NCI-H128 (cell line): Measurements from ENCODE around the gene SOCS3.

Experiments
- DNase-seq: peaks from one replicate; lab custom pipeline; 2025; ENCODE audit not compliant: unreplicated experiment; lab: John Stamatoyannopoulos, UW

SOCS3 gene

DNA sequence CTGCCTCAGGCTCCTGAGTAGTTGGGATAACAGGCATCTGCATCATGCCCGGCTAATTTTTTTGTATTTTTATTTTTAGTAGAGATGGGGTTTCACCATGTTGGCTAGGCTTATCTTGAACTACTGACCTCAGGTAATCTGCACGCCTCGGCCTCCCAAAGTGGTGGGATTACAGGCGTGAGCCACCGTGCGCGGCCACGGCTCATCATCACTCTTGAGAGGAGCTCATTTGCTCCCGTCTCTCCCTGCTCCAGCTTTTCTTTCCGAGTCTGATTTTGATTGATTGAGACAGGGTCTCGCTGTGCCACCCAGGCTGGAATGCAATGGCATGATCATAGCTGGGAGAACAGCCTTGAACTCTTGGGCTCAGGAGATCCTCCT is 31.2 kb upstream of the SOCS3 start:
- no peak for DNase-seq

DNA sequence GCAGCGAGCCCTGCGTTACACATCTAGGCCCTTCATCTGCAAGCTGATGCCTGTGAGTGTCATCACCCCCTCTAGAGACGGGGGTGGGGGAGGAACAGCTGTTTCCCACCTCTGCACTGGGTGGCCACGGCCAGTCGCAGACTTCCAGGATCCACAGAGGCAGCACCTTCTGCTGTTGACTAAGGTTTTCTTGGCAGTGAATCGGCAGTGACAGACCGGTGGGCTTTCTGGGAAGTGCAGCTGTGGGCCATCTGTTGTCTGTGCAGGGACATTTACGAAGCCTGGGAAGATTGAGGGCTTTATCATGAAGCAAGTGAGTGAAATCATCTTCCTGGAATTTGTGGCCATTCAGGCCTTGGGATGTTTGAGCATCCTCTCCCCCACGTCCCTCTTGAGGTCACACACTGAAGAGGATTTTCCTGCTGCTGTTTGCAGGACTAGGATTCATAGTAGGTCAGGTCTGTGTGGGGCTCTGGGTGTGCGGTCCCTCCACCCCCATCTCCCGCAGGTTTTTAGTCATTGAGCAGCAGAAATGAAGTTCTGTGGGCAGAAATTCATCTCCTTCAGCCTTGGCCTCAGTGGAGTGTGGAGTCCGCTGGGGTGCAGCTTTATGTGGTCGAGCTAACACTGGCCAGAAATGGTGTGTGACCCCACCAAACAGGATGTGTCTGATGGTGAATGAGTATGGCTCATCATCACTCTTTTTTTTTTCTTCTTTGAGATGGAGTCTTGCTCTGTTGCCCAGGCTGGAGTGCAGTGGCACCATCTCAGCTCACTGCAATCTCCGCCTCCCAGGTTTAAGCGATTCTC is 30.6 kb upstream of the SOCS3 start:
- no peak for DNase-seq

DNA sequence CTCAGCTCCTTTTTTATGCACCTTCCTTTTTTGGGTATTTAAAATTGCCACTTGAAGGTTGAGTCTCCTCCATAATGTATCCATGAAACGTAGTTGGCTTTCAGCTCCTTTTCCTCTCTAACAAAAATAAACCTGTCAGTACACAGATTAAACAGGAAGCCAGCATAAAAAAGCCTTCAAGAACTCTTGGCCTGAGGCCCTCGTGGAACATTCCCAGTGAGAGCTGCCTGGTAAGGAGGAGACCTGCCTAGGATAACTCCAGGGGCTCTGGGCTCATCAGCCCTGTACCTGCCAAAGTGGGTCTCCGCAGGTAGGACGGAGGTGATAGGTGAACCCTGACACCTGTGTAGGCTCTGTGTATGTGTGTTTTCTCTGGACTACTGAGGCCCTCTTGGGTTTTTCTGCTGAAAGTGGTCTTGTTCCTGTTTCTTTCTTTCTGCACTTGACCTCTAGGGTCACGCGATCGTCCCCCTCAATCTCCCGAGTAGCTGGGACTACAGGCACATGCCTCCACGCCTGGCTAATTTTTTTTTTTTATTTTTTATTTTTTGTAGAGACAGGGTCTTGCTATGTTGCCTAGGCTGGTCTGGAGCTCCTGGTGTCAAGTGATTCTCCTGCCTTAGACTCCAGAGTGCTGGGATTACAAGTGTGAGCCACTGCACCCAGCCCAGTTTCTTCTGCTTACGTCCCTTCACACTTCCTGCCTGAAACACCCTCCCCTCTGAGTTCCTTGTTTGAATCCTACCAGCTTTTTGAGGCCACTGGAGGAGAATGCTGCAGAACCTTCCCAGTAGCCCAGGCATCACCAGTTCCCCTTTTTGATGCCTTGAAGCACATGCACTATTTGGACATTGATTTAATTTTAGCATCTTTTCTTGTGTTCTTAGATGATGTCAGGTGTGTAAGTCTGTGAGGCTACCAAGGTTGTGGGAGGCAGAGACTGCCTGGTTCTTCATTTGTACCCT is 28.4 kb upstream of the SOCS3 start:
- DNase-seq: no peak

DNA sequence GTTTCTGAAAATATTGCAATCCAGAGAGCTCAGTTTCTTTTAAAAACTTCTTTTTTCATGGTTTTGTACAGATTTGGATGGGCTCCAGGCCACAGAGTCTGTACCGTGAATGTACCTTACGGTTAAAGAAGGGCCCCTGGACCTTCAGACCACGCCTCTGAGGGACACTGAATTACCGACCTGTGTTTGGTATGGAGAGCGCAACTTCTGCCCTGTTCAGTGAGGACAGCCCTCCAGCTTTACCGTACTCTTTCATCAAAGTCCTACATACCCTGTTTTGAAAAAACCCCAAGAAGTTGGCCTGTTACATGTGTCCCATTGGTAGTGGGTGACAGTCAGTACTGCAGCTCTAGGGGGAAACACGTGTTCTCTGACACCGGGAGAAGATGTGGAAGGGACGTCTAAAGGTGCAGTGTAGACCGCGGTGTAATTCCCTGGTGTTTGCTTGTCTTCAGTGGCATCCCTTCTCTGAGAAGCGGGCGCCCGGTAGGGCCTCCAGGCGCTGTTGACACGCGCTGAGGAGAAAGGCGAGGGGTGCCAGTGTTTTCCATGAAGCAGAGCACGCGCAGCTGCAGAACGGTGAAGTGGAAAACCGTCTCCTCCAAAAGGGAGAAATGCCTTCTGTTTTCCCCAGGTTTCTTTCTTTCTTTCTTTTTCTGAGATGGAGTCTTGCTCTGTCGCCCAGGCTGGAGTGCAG is 24.8 kb upstream of the SOCS3 start:
- DNase-seq: no peak

DNA sequence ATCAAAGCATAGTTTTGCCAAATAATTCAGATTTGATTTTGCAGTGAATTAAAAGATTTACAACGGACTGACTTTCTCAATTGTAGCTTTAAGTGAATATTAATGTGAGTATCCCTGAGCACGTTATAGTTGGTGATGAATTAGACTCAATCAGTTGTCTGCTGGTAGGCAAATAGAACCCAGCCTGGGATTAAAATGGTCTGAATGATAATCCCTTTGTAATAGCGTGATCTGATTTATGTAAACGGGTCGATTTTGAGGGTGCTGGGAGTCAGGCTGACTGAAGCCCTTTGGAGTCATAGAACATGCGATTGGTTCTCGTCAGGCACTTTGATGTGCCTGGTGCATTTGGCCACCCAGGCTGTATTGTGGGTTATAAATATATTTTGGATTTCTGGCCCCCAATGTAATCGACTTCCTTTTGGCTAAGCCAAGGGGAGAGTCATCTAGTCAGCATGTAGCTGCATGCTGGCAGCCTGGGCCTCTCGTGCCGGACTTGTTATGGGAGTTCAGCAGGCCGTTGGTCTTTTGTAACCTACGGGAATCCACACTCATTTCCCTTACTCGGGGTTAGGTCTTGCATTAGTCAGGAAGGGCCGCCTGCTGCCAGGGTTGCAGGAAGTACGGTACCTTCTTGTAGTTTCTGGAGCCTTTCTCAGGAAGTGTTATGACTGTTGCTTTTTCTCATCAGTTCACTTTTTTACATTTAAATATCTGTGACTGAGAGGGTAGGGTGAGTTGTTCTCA is 24.0 kb upstream of the SOCS3 start:
- no peak for DNase-seq

DNA sequence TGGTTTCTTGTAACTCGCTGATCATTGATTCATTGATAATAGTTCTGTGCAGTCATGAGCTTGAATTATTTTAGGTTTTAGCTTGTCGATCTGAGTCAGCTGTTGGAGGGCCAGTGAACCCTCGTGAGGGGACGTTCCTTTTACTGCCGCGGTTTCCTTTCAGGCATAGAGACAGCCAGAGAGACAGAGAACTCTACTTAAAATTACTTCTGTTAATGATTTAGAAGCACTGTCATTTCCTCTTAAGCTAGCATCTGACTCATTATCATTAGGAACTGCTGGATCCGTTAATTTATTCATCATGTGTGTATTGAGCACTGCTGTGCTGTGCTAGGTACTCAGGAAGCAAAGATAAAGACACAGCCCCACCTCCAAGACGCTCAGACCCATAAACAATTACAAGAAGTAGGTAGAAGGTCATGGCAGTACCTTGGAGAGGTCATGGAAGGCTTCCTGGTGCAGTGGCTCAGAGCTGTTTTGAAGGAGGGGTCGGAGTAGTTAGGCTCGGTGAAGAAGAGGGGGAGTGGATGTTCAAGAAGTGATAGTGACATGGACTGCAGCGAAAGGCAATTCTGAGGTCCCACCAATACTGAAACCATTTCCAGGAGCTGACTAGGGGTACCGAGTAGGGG is 21.8 kb upstream of the SOCS3 start:
- DNase-seq: no peak

DNA sequence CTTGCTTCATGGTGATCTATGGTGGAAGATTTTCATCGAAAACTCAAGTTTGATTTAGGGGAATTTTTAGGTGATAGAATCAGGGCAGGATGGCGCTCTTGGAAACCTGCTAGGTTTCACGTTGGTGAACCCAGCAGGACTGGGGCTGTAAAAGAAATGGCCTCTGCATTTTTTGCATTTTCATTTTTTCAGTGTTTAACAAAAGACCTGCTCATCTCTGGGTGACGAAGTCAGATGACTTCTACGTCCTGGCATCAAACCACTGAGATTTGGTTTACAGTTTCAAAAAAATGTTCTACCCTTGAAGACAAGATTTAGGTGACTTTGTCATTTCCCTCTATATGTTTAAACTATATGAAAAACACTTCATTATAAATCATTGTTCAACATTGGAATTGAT is 20.5 kb upstream of the SOCS3 start:
- no peak for DNase-seq

DNA sequence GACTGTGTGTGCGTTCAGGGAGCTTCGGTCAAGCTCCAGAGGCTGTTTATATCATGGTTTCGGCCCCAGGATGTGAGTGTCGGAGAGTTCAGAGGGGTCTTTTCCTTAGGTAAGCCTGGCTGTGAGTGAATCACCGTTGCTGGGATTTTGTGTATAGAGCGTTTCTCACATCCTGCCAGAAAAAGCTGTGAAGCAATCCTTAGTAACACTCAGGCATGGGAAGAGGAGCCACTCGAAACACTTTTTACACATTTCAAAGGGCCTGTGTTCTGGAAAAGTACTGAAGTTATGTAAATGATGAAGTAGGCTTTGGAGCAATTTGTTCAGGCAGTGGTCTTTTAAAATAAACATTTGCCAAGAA is 19.2 kb upstream of the SOCS3 start:
- DNase-seq: no peak

DNA sequence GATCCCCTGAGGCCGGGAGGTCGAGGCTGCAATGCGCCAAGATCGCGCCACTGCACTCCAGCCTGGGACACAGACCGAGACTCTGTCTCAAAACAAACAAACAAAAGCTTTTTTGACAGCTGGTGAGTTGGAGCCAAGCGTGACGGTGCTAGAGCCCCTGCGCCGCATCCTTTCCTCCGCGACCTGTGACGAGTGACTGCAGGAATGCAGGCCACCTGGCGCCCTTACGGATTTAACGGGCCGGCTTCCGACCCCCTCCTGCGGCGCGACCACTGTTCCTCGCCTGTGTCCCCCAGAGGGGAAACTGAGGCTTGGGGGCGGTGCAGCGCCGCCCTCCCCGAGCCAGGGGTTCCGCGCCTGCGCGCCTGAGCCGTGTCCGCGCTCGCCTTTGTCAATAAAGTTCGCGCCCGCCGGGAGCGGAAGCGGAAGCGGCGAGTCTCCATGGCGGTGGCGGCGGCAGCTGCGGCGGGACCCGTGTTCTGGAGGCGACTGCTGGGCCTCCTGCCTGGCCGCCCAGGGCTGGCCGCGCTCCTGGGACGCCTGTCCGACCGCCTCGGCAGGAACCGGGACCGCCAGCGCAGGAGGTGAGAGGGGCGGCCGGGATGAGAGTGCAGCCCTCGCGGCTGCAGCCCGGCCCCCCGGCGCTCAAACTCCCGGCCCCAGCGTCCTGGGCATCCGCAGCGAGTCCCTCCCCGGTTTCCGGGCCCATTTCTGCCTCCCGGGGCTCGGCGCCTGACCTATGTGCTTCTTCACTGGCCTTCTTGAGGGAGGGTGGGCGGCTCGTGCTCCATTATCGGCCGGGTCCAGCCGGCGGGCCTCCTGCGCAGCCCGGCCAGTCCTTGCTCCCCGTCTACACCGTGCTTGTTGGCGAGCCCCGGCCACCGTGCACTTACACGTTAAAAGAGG is 18.6 kb upstream of the SOCS3 start, which contains the start of gene PGS1:
TSS of gene PGS1 (plus strand) at position 425 of the 906 bp plus-strand sequence. CDS start at position 442, 17 bp downstream.
- DNase-seq: no peak

DNA sequence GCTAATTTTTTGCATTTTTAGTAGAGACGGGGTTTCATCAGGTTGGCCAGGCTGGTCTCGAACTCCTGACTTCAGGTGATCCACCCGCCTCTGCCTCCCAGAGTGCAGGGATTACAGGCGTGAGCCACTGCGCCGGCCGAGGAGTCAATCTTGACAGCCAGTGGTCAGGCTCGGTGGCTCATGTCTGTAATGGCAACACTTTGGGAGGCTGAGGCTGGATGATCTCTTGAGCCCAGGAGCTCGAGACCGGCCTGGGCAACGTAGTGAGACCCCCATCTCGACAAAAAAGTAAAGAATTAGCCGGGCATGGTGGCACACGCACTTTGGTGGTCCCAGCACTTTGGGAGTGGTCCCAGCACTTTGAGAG is 18.0 kb upstream of the SOCS3 start:
- no peak for DNase-seq

DNA sequence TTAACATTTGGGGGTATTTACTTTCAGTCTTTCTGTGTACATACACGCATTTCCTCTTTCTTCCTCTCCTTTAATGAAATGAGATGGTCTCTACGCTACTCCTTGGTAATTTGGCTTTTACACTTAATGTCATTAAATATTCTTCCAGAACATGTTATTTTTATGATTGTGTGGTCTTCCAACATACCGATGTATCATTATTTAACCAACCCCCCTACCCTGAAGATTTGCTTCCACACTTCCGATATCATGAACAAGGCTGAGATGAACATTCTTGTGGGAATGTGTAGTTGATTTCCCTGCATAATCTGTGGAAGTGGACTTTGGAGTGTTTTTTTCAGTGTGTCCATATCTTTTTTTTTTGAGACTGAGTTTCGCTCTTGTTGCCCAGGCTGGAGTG is 16.3 kb upstream of the SOCS3 start:
- no peak for DNase-seq

DNA sequence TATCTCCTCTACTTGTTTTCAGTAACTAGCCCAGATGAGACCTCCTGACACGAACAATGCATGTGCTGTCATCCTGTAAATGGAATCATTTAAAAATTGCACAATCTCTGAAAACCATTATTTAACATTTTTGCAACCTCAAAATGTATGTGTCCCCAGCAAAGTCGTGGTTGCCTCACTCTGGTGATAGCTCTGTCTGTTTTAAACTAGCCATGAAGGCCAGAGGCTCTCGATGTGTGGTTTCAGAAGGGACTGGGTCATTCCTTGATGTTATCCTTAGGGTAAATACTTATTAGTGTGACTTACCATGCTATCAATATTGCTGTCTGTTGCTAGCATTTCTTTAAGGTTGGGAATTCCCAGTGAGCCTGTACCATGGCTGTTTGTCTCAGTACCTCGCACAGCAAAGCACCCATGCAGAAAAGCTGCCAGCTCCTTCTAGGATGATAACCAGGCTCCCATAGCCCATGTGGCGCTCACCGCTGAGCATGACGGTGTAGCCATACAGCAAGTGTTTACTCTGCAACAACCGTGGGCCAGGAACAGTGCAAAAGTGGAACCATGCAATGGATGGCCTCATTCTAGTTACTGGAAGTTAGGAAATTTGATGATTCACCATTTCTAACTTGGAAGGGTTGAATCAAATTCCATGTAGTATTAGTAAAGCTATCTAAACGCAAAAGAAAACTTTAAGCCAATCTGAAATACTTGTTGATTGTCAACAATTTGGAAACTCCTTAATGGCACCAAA is 15.7 kb upstream of the SOCS3 start:
- no peak for DNase-seq

DNA sequence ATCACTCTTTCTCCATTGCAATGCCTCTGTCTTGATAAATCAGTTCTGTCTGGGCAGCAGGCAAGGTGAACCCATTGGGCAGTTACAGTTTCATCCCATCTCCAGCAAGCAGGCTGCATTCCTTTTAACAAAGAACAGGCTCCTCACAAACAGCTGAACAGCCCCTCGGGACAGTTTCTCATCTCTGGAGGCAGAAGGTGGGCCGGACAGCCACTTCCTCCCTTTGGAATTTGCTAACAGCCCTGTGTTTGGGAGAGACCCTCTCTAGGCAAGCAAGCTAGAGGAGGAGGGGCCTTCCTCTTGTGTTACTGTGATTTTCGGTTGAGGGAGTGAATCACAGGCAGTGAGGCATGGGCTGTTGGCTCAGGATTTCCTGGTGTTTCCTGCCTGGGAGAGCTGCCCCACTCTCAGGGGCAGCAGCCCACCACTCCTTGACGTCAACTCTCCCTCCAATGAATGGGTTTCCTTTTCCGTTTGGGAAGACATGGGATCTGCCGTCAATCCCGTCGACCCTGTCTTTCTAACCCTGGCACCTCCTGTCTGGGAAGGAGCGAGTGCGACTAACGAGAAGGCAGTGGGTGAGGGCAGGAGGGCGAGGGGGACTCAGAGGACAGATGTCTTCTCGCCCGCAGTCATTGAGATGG is 14.9 kb upstream of the SOCS3 start:
- no peak for DNase-seq

DNA sequence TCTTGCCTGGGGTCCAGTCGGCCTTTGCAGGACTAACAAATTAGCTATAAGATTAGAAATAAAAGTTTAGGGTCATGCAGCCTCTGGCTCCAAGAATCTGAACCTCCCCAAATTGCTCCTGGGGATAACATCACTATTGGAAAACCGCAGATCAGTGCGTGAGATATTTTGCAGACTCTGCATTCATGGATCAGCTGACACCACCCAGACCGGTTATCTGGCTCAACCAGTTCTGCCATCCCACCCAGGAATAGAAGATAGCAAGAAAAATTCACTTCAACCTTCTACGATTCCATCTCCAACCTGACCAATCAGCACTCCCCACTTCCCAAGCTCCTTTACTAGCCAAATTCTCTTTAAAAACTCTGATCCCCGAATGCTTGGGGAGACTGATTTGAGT is 14.3 kb upstream of the SOCS3 start:
- no peak for DNase-seq

DNA sequence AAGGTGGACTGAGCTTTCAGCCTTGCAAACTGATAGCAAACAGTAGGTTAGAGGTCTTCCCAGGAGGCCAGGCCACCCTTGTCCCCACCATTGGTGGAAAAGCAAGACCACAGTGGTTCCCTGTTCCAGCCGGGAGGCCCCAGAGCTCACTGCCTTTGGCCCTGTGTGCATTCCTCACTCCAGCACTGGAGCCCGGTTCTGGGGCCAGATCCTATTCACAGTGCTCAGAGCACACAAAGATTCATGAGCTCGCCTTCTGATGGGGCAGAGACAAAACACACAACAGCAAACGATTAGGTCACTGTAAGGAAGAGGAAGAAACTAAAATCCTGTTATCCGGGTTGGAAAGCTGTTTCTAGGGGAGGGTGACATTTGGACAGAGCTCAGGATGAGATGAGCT is 13.0 kb upstream of the SOCS3 start:
- DNase-seq: no peak

DNA sequence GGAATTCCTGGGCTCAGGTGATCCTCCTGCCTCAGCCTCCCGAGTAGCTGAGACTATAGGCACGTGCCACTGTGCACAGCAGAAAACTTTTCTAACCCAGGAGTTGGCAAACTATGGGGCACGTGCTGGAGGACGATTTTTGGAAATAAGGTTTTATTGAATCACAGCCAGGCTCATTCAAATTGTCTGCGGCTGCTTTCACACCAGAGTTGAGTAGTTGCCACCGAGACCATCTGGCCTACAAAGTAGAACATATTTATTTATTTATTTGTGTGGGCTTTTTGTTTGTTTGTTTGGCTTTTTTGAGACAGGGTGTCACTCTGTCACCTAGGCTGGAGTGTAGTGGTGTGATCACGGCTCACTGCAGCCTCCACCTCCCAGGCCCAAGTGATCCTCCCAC is 11.2 kb upstream of the SOCS3 start:
- DNase-seq: no peak

DNA sequence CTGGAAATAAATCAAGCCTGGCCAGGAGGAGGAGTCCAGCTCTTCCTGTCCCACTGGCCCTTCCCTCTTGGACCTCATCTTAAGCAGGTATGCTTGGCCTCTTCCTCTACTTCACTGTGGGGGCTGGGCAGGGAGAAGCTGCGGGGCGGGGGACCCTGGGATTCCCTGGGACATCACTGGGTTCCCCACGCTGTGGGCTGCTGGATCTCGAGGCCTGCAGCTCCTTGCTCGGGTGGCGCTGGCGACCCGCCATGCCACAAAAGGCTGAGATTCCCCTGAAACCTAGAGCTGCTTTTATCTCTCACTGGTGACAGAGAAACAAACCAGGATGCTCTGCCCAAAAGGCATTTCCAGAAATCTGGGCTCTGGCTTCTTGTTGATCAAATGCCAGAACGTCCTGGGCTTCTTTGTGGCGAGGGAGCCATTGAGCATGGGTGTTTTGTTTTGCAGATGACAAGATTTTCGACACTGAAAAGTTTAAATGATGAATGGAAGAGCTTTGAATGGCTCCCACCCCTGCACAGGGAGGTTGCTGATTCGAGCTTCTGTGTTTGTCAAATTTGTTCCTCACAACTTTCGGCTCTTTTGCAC is 10.0 kb upstream of the SOCS3 start:
- DNase-seq: no peak
